ENCODE measurements around the gene PLPP2.

PLPP2 gene

DNA sequence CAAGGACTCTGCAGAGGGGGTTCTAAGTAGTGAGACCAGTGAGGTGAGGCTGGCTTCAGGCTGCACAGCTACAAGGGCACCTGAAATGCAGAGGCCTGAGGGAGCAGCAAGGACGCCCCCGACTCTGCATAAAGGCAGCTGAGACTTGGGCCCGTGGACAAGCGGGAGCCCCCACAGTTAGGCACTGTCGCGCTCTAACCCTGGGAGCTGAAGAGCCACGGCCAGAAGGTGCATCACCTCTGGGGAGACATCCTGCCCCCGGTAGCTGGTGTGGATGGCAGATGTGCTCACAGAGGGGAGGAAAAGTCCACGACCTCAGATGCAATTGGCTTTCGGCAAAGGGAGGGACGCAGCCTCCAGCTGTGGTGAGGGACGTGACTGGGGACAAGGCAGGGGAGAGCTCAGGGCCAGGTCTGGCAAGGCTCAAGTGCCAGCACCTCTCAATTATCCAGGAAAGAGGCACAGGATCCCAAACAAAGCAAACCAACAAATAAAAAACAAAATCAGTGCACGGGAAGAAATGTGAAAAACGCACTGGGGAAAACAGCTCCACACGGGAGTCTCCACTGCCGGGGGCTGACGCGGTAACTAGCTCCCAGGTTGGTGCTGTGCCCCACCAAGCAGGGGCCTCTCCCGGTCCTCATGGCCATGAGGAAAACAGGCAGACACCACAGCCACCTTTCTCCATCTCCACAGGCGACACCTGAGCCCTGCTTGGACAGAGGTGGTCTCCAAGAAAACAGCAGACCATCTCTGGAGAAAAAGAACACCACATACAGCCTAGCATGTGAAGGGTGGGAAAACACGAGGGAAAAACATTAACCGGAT, 23.0 kb upstream of the PLPP2 start:
- FAIRE-seq: no peak

DNA sequence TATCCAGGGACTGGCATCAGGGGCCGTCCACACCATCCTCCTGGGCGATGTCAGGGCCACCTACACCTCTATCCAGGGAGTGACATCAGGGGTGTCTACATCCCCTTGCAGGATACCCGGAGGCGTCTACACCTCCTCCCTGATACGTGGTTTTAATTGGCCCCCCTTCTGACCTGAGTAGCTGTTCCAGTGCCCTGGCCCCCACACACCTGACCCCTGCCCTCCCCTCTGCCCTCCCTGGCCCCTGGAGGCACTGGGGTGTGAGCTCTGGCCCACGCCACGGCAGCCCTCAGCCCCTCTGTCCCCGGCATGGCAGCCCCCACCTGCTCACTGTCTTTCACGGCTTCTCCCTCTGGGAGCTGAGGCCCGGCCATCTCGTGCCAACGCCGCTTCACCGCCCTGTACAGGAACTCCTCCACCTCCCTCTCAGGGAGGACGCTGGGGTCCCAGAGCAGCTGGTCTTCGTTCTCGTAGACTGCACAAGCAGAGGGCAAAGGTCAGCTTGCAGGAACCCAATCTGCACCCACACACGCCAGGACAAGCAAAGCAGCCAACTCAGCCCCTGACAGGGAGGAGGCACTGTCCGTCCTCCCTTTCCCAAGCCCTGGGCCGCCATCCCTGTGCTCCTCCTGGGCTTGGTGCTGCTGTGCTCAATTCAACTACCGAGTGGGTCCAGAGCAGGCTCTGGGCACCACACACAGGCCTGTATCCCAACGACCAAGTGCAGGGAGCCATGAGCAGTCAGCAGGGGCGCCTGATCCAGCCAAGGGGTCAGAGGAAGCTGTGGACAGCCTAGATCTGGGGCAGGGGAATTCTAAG, 22.2 kb upstream of the PLPP2 start:
- no peak for FAIRE-seq

GRCh38 chr19:311813-312261, 20.6 kb upstream of the PLPP2 start:
- no peak for FAIRE-seq

GRCh38 chr19:310781-311496, 19.7 kb upstream of the PLPP2 start:
- no peak for FAIRE-seq

- FAIRE-seq: no peak
Measured at GRCh38 chr19:310141-310651, 19.0 kb upstream of the PLPP2 start.

DNA sequence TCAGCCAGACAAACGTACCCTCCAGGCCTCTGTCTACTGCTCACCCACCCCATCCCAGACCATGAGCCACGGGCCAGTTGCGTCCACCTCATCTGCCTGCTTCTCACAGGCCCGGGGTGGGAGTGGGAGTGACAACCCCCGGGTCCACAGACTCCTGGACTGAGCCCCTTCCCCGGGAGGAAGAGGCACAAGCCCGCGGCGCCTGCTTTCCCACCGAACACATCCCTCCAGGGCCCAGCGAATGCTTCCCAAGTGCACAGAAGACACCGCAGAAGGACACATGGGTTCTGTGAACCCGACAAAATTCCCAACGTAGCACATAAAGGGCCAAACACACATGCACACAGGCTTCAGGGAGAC, 18.0 kb upstream of the PLPP2 start:
- FAIRE-seq: no peak

DNA sequence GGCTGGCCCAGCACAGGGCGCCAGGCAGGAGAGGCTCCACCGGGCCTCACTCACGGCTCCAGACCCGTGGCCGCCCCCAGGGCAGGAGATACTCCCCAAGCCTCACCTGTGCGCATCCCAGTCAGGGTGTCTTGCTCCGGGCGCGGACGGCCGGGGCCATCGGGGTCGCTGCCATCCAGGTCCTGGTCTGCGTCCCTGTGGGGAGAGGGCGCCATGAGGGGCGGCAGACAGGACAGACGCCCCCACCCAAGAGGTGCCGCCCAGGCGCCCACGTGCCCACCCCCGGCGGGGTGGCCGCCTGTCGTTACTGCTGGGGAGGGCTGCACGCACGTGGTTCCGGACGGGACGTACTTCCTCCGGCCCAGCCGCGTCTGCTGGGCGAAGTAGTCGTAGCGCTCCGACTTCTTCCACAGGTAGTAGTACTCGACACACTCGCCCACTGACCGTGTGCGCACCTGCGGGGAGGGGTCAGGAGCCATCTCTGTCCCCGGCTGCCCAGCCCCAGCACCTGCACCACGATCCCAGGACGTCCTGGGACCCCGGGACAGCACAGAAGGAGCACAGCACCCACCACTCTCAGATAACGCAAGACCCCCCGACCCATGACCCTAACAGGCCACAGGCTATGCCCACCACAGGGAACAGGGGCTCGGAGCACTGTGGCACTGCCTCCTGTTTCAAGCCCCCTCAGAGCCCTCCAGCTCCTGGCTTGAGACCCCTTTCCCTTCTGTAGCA, 17.4 kb upstream of the PLPP2 start:
- FAIRE-seq: no peak

DNA sequence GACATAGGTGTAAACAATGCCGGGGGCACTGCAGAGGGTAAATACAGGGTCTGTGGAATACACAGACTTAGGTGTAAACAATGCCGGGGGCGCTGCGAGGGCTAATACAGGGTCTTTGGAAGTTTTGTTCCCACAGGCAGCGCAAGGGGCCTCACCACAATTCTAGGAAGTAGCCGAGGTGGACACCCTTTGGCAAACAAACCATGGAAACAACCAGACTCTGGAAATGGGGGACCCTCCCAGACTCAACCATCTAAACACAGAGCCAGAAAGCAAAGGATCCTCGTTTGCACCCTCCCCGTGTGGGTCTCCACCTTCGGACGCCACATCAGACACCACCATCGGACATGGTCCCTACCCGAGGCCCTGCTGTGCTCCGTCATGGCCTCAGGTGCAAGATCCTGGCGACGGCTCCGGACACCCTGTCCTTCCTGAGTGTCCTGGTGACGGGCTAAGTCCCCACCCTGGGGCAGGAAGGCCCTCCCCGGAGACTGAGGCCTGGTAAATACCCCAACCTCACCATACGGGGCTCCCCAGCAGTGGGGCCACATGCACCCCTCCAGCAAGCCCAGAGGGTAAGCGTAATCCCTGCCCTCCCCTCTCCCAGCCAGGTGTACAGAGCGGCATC, 16.7 kb upstream of the PLPP2 start:
- FAIRE-seq: no peak

GRCh38 chr19:307111-307531, 15.9 kb upstream of the PLPP2 start:
- no peak for FAIRE-seq

DNA sequence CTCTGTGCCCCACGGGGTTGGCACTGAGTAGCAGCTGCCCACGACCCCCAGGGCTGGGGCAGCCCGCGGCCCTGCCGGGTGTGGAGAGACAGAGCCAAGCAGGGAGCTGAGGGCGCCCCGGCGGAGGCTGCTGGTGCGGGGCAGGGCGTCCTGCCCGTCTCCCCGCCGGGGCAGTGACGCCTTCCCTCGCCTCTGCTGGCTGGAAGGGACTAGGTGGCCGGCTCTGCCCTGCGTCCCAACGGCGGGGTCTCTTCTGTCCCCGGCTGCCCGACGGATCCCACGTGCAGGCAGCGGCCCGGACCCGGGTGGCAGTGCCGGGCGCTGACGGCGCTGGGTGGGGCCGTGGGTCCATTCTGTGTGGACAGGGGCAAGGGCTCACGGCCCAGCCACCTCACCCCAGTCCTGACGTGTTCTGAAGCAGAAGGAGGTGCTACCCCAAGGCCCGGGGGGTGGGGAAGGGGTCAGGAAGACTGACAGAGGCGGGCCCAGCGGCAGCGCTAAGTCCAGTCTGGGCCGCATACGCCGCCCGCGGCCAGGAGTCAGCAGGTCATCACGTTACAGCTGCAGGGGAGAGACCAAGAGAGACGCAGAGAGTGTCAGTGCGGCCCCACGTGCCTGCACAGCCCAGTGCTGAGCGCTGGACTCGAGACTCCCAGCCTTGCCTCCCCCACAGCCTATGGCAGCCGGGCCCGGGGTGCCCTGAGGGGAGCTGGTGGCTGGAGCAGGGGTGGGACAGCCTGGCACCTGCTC, 15.1 kb upstream of the PLPP2 start:
- no peak for FAIRE-seq

DNA sequence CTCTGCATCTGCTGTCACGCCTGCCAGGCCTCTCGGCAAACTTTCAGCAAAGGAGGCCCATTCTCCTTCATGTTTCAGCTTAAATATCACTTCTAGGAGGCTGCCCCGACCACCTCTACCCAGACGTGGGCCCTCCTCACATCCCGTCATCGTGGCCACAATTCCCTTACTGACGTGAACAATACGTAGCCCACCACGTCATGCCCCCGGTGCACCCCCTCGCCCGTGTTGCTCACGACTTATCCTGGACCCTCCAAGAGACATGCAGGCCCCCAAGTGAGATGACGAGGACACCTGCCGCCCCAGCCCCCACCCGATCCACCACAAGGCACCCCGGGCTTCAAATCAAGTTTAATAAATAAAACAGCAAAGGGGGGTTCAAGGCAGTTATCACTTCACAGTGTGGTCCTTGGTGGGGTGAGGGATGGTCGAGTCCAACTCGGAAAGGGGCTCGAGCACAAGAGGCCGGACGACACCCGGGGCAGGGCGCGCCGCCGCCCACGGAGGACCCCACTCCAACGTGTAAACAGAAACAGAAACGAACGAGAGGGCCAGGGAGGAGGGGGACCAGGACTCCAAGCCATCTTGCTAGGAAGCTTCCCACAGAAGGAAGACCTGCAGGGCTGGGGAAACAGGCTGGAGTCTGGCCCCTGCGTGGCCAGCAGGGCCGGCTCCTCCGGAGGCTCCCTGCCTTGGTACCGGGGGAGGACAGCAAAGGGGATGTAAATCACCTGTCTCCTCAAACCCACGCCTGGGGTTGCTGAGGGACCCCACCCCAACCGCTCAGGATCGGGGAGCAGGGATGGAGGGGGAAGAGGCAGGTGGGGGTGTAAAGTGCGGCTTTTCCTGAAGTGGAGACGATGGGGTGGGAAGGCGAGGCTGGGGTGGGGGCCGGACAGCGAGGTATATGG, 14.3 kb upstream of the PLPP2 start:
- FAIRE-seq: no peak

- FAIRE-seq: no peak
Measured at GRCh38 chr19:296476-297225, 5.4 kb upstream of the PLPP2 start.

- no peak for FAIRE-seq
Measured at GRCh38 chr19:295687-296370, 4.6 kb upstream of the PLPP2 start.

DNA sequence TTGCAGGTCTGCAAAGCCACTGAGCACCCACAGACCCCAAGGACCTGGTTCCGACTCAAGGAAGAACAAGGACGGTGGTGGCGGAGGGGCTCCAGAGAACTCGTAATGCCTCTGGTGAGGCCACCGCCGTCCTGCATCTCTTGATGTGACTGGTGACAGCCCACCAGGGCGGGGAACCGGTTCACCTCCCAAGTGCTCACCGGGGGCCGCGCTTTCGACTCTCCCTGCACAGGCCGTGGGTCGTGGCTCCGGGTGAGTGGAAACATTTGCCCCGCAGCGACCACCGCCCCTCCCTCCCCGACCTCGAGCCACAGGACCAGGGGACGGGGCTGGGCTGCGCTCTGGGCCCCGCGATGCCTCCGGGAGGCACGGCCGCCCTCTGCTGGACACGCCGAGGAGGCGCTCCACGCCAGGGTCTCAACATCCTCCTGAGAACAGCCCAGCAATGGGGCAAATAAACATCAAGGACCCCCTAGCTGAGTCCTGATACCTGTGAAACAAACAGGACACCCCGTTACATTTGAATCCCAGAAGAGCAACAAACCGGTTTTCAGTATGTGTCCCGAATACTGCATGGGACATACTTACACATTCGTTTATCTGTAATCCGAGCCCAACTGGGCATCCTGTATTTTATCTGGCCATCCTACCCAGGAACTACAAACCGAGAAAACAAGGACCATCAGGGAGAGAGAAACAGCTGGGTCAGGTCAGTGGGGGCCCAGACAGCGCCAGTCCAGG, 3.9 kb upstream of the PLPP2 start:
- FAIRE-seq: no peak

DNA sequence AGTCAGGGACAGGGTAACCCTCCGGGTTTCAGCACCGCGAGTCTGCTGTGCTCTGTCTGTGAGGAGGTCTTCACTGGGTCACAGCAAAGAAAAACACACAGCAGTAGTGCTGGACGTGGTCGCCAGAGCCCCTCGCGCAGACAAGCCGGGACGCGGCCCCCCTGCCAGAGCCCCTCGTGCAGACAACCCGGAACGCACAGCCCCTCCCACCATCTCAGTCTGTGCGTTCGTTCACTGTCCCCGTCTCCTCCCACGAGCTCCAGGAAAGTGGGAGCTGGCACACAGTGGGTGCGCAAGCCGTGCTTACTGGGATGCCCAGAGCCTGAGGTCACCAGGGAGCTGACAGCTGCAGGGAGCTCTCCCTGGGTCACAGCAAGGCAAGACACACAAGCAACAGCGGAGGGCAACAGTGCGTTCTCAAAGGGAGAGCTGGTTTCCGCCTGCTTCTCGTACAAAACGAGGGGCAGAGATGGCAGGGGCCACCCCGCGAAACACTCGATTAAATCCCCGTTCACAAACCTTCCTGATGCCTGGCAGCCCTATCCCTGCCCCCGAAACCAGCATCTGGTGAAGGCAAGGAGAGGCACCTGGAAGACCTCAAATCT, 3.2 kb upstream of the PLPP2 start:
- FAIRE-seq: no peak

DNA sequence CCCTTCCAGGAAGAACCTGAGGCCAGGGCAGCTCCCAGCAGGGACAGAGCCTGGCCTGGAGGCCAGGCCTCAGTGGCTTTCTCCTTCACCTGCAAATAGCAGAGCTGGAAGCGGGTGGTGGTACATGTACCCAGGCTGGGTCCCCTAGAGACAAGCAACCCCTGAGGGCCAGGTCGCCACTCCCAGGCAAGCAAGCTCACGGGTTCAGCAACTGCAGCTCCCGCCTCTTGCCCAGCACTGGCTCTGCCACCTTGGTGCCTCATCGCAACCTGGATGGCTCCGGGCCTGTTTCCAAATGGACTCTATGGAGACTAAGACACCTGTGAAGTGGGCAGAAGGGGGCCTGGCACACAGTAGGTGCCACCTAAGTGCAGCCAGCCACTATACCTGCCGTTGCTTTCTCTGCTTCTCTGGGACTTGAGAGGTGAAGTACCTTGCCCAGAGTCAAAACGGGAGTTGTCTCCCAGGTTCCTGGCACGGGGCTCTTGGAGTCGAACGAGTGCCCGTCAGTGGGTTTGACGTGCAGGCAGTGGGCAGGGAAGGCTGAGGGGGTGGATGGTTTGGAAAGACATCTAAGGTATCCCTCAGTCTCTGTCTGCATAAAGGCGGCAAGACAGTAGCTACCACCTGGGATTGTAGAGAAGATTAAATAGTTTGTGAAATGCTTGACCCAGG, 2.4 kb upstream of the PLPP2 start:
- no peak for FAIRE-seq

- no peak for FAIRE-seq
Measured at GRCh38 chr19:292951-293350, 1.7 kb upstream of the PLPP2 start.

All from A204.1 (cell line).